Hindlimb muscle (tissue), 1 donor: Measurements from ENCODE around the gene FTH1. TPM values are rescaled to one million over a fixed set of nuclear protein-coding genes. Genes with fewer than 3 reads are reported as not detected.

ENCODE experiments used
- DNase-seq: peaks from one replicate; pipeline ENCODE4 v3.0.0-alpha.2; 2013
- polyA plus RNA-seq: library from polyadenylated mRNA; unstranded; fragments of 120-200 nt; gene quantifications from one replicate; pipeline ENCODE4 v1.2.1, GENCODE V29; 2013; ENCODE audit not compliant: insufficient read length

Gene FTH1
- polyA plus RNA-seq, 1 donor: 1,681 TPM

- no peak for DNase-seq
Observed at GRCh38 chr11:61948505-61948904, 18.9 kb downstream of the FTH1 start.

- DNase-seq: peak; percentile 93
Observed at GRCh38 chr11:61947486-61948210, 19.8 kb downstream of the FTH1 start.

GRCh38 chr11:61946894-61947293 lies 20.5 kb downstream of the FTH1 start:
- no peak for DNase-seq

GRCh38 chr11:61945191-61945590 lies 22.2 kb downstream of the FTH1 start:
- DNase-seq: no peak

GRCh38 chr11:61940466-61940865 lies 27.0 kb downstream of the FTH1 start:
- DNase-seq: no peak

GRCh38 chr11:61935861-61936260 lies 31.6 kb downstream of the FTH1 start:
- no peak for DNase-seq

GRCh38 chr11:61930933-61931332 lies 36.5 kb downstream of the FTH1 start:
- DNase-seq: no peak

- DNase-seq: no peak
Observed at GRCh38 chr11:61928606-61929005, 38.8 kb downstream of the FTH1 start.

GRCh38 chr11:61927501-61927900 lies 39.9 kb downstream of the FTH1 start:
- DNase-seq: no peak

GRCh38 chr11:61926235-61926634 lies 41.2 kb downstream of the FTH1 start:
- no peak for DNase-seq

- no peak for DNase-seq
Observed at GRCh38 chr11:61925736-61926135, 41.7 kb downstream of the FTH1 start.

GRCh38 chr11:61924064-61924455 lies 43.4 kb downstream of the FTH1 start:
- peak; percentile 75 for DNase-seq

- DNase-seq: peak; percentile 92
Observed at GRCh38 chr11:61923166-61924063, 44.0 kb downstream of the FTH1 start.

GRCh38 chr11:61922539-61922938 lies 44.9 kb downstream of the FTH1 start:
- peak; percentile 88 for DNase-seq

- no peak for DNase-seq
Observed at GRCh38 chr11:61921446-61921845, 46.0 kb downstream of the FTH1 start.

- DNase-seq: no peak
Observed at GRCh38 chr11:61919705-61920631, 47.5 kb downstream of the FTH1 start.

- DNase-seq: no peak
Observed at GRCh38 chr11:61918938-61919704, 48.3 kb downstream of the FTH1 start.

GRCh38 chr11:61918251-61918937 lies 49.0 kb downstream of the FTH1 start:
- DNase-seq: no peak

GRCh38 chr11:61917334-61918109 lies 49.9 kb downstream of the FTH1 start, which contains the start of gene RAB3IL1:
RAB3IL1 (minus strand) TSS chr11:61917566; CDS start chr11:61917367, 199 bp downstream.
- peak; percentile 81 for DNase-seq

- no peak for DNase-seq
Observed at GRCh38 chr11:61916737-61917333, 50.6 kb downstream of the FTH1 start.
